ENCODE data around the gene GNAZ. TPM values are rescaled to one million over a fixed set of nuclear protein-coding genes. Genes with fewer than 3 reads are reported as not detected.

Gene GNAZ
- total RNA-seq, 8 experiments from 2014 or later = 3.5 to 47.0 (median 35.9) TPM

GRCh38 chr22:23088199-23088604, 17.9 kb downstream of the GNAZ start:
- 50 to 100% (median 80%) methylated on average over 1 to 2 of the region's 8 CpGs; no CpG with 5 or more reads in 4 of the 10 experiments for WGBS, 10 experiments
- no peak overlapping the region for H3K4me3 ChIP-seq
- peak overlapping the region; percentile 41 to 69 for H3K27ac ChIP-seq
- peaks cover 9% of the 10 kb centered on the region in 2 donors for H3K4me1 ChIP-seq (replicated peaks in 1 of 2)
- in situ Hi-C loops (cut with MboI; ENCODE audit: low pct_unique_long_range_greater_than_20kb in 2 of 9, low sequenced_read_pairs in 9 of 9, unreplicated experiment in 9 of 9) = no loop called here
- peak in 1 of 8 experiments; percentile 10 for ATAC-seq (replicated peaks in 6 of 8)

- ATAC-seq (replicated peaks in 6 of 8) = no peak
Observed at GRCh38 chr22:23089010-23089409, 18.7 kb downstream of the GNAZ start.

GRCh38 chr22:23089633-23090456, 19.5 kb downstream of the GNAZ start:
- WGBS, 10 experiments = 7 to 100% (median 67%) methylated on average over 1 to 3 of the region's 14 CpGs; no CpG with 5 or more reads in 2 of the 10 experiments
- Histone ChIP-seq H3K4me1 (replicated peaks in 1 of 2) (peaks cover 20 to 23% of the 10 kb centered on the region in 2 donors), H3K27ac (peak overlapping the region; percentile 55 to 69), H3K4me3 (no peak overlapping the region)
- in situ Hi-C loops (cut with MboI; ENCODE audit: low pct_unique_long_range_greater_than_20kb in 2 of 9, low sequenced_read_pairs in 9 of 9, unreplicated experiment in 9 of 9) = no loop called here
- peak in 3 of 8 experiments; percentile 25 to 67 (median 30) for ATAC-seq (replicated peaks in 6 of 8)

More at GRCh38 chr22:23089010-23089409, 18.7 kb downstream of the GNAZ start:
- WGBS, 10 experiments = 67 to 100% (median 80%) methylated on average over 1 to 6 of the region's 10 CpGs; no CpG with 5 or more reads in 7 of the 10 experiments
- Histone ChIP-seq H3K4me3 (no peak overlapping the region), H3K27ac (peak overlapping the region; percentile 55 to 69), H3K4me1 (replicated peaks in 1 of 2) (peaks cover 11 to 14% of the 10 kb centered on the region in 2 donors)
- in situ Hi-C loops (cut with MboI; ENCODE audit: low pct_unique_long_range_greater_than_20kb in 2 of 9, low sequenced_read_pairs in 9 of 9, unreplicated experiment in 9 of 9) = no loop called here

GRCh38 chr22:23090457-23090835, 20.1 kb downstream of the GNAZ start:
- no peak overlapping the region for H3K4me3 ChIP-seq
- peaks cover 24 to 26% of the 10 kb centered on the region in 2 donors for H3K4me1 ChIP-seq (replicated peaks in 1 of 2)
- WGBS, 10 experiments = 90 to 100% methylated on average over 1 to 2 of the region's 3 CpGs; no CpG with 5 or more reads in 8 of the 10 experiments
- in situ Hi-C loops (cut with MboI; ENCODE audit: low pct_unique_long_range_greater_than_20kb in 2 of 9, low sequenced_read_pairs in 9 of 9, unreplicated experiment in 9 of 9) = no loop called here
- ATAC-seq (replicated peaks in 6 of 8) = no peak
- peak overlapping the region in 1 of 2 donors; percentile 44 for H3K27ac ChIP-seq

GRCh38 chr22:23091760-23092159, 21.4 kb downstream of the GNAZ start:
- 60 to 92% (median 60%) methylated on average over 1 to 2 of the region's 2 CpGs; no CpG with 5 or more reads in 7 of the 10 experiments for WGBS, 10 experiments
- H3K4me3 ChIP-seq = no peak overlapping the region

GRCh38 chr22:23092217-23092955, 22.1 kb downstream of the GNAZ start:
- no peak overlapping the region for H3K4me3 ChIP-seq
- in situ Hi-C loops (cut with MboI; ENCODE audit: low pct_unique_long_range_greater_than_20kb in 2 of 9, low sequenced_read_pairs in 9 of 9, unreplicated experiment in 9 of 9) = no loop called here
- peaks cover 18 to 22% of the 10 kb centered on the region in 2 donors for H3K4me1 ChIP-seq (replicated peaks in 1 of 2)
- no peak for ATAC-seq (replicated peaks in 6 of 8)
- peak overlapping the region; percentile 47 to 74 for H3K27ac ChIP-seq
- WGBS, 10 experiments = 40 to 95% (median 92%) methylated on average over 1 to 5 of the region's 13 CpGs; no CpG with 5 or more reads in 5 of the 10 experiments

More at GRCh38 chr22:23091760-23092159, 21.4 kb downstream of the GNAZ start:
- Histone ChIP-seq H3K4me1 (replicated peaks in 1 of 2) (peaks cover 18 to 22% of the 10 kb centered on the region in 2 donors), H3K27ac (peak overlapping the region; percentile 47 to 74)
- ATAC-seq (replicated peaks in 6 of 8) = no peak
- in situ Hi-C loops (cut with MboI; ENCODE audit: low pct_unique_long_range_greater_than_20kb in 2 of 9, low sequenced_read_pairs in 9 of 9, unreplicated experiment in 9 of 9) = no loop called here

- WGBS, 10 experiments = 44 to 100% (median 80%) methylated on average over 1 to 3 of the region's 14 CpGs; no CpG with 5 or more reads in 5 of the 10 experiments
- ATAC-seq (replicated peaks in 6 of 8) = peak in 3 of 8 experiments; percentile 56 to 71 (median 70)
- Histone ChIP-seq H3K4me1 (replicated peaks in 1 of 2) (peaks cover 18 to 22% of the 10 kb centered on the region in 2 donors), H3K27ac (peak overlapping the region in 1 of 2 donors; percentile 74), H3K4me3 (no peak overlapping the region)
- in situ Hi-C loops (cut with MboI; ENCODE audit: low pct_unique_long_range_greater_than_20kb in 2 of 9, low sequenced_read_pairs in 9 of 9, unreplicated experiment in 9 of 9) = no loop called here
Observed at GRCh38 chr22:23093051-23093788, 22.9 kb downstream of the GNAZ start.

- Histone ChIP-seq H3K27ac (peak overlapping the region; percentile 13 to 74), H3K4me1 (replicated peaks in 1 of 2) (peaks cover 18 to 22% of the 10 kb centered on the region in 2 donors), H3K4me3 (no peak overlapping the region)
- in situ Hi-C loops (cut with MboI; ENCODE audit: low pct_unique_long_range_greater_than_20kb in 2 of 9, low sequenced_read_pairs in 9 of 9, unreplicated experiment in 9 of 9) = no loop called here
- peak in 3 of 8 experiments; percentile 2 to 32 (median 19) for ATAC-seq (replicated peaks in 6 of 8)
- WGBS, 10 experiments = 70% methylated on average over 2 of the region's 9 CpGs; no CpG with 5 or more reads in 8 of the 10 experiments
Observed at GRCh38 chr22:23094260-23094659, 23.9 kb downstream of the GNAZ start.

- 50 to 100% (median 82%) methylated on average over 1 to 5 of the region's 31 CpGs; no CpG with 5 or more reads in 3 of the 10 experiments for WGBS, 10 experiments
- ATAC-seq (replicated peaks in 6 of 8) = peak in 5 of 8 experiments; percentile 49 to 80 (median 52)
- in situ Hi-C loops (cut with MboI; ENCODE audit: low pct_unique_long_range_greater_than_20kb in 2 of 9, low sequenced_read_pairs in 9 of 9, unreplicated experiment in 9 of 9) = no loop called here
- no peak overlapping the region for H3K4me3 ChIP-seq
- H3K4me1 ChIP-seq (replicated peaks in 1 of 2) = peaks cover 18 to 22% of the 10 kb centered on the region in 2 donors
- peak overlapping the region; percentile 57 to 74 for H3K27ac ChIP-seq
Observed at GRCh38 chr22:23094695-23095681, 24.7 kb downstream of the GNAZ start.

GRCh38 chr22:23095733-23096342, 25.5 kb downstream of the GNAZ start:
- Histone ChIP-seq H3K27ac (peak overlapping the region; percentile 32 to 57), H3K4me1 (replicated peaks in 1 of 2) (peaks cover 18 to 22% of the 10 kb centered on the region in 2 donors), H3K4me3 (no peak overlapping the region)
- 60 to 100% (median 93%) methylated on average over 1 to 24 of the region's 45 CpGs; no CpG with 5 or more reads in 4 of the 10 experiments for WGBS, 10 experiments
- no peak for ATAC-seq (replicated peaks in 6 of 8)
- in situ Hi-C loops (cut with MboI; ENCODE audit: low pct_unique_long_range_greater_than_20kb in 2 of 9, low sequenced_read_pairs in 9 of 9, unreplicated experiment in 9 of 9) = no loop called here
